Stomach (tissue), 9 donors: ENCODE data around the gene CABLES2. TPM values are rescaled to one million over a fixed set of nuclear protein-coding genes. Genes with fewer than 3 reads are reported as not detected.

Experiments
- DNase-seq, 2 donors: peaks; one replicate each; pipeline versions ENCODE4 v3.0.0 to v3.0.0-alpha.2; 2013 to 2019
- H3K27ac ChIP-seq, 5 donors: fragments of 200-600 bp in 4 of 5; sonication (generic) in 4 of 5; one replicate each; pipeline ENCODE4 v1.5.1; 2013 to 2019; ENCODE audit warnings: mild to moderate bottlenecking in 1 of 5, moderate library complexity in 1 of 5
- H3K27me3 ChIP-seq, 3 donors: fragments of 200-600 bp; sonication (generic); one replicate each; pipeline ENCODE4 v1.5.1; 2017 to 2019; ENCODE audit warnings: mixed run types in 1 of 3
- H3K36me3 ChIP-seq, 4 donors: fragments of 200-600 bp; sonication (generic); 1 replicate in 3 of 4; 2 replicates in 1 of 4; pipeline ENCODE4 v1.5.1; 2016 to 2019
- H3K4me1 ChIP-seq, 4 donors: fragments of 200-600 bp; sonication (generic); one replicate each; pipeline ENCODE4 v1.5.1; 2016 to 2019
- H3K4me3 ChIP-seq, 4 donors: fragments of 200-600 bp; sonication (generic) in 3 of 4; one replicate each; pipeline ENCODE4 v1.5.1; 2016 to 2019; ENCODE audit warnings: mild to moderate bottlenecking in 1 of 4
- H3K9me3 ChIP-seq, 4 donors: fragments of 200-600 bp; sonication (generic); one replicate each; pipeline ENCODE4 v1.5.1; 2016 to 2019
- CTCF ChIP-seq, 7 experiments: fragments of 450-650 bp in 4 of 7; fragments of 200-600 bp in 3 of 7; sonication (generic) in 3 of 7; IDR thresholded peaks; one replicate each; pipeline ENCODE4 v1.5.1; 2016 to 2019; ENCODE audit warnings: antibody characterized with exemption in 7 of 7, control low read depth in 2 of 7, mild to moderate bottlenecking in 1 of 7
- EP300 ChIP-seq: sonication (generic); formaldehyde crosslinking; IDR thresholded peaks from one replicate; pipeline ENCODE4 v1.6.1; 2017; ENCODE audit warnings: antibody characterized with exemption
- POLR2A ChIP-seq, 4 donors: fragments of 450-650 bp; IDR thresholded peaks; one replicate each; pipeline ENCODE4 v1.6.1; 2016; ENCODE audit warnings: antibody characterized with exemption in 4 of 4, control low read depth in 2 of 4, mild to moderate bottlenecking in 1 of 4, moderate library complexity in 1 of 4
- POLR2AphosphoS5 ChIP-seq, 3 donors: sonication (generic); formaldehyde crosslinking; IDR thresholded peaks; one replicate each; pipeline ENCODE4 v1.6.1; 2016; ENCODE audit warnings: antibody characterized with exemption in 3 of 3
- WGBS, 5 donors: extraction: QIAGEN DNeasy Blood & Tissue Kit in 3 of 5; methylation state at CpG; one replicate each; pipeline versions ENCODE4 v1.1.5 to v1.1.7; 2013 to 2018; 5-methylcytosine and 5-hydroxymethylcytosine counted together
- intact Hi-C: fragments of 100-400 bp; cut with DNase I; formaldehyde crosslinking; loops from one replicate; pipeline ENCODE4 v1.15.1; 2023; ENCODE audit warnings: low total_unique reads
- polyA plus RNA-seq, 3 donors: library from polyadenylated mRNA; stranded (reverse); fragments of 200-250 nt; gene quantifications; one replicate each; pipeline ENCODE4 v1.2.3, GENCODE V29; 2013
- total RNA-seq, 5 donors: library from RNA; depleted of rRNA; stranded (reverse); fragments of >200 nt; gene quantifications; one replicate each; pipeline versions ENCODE4 v1.1.0 to v1.2.3, GENCODE V29; 2014 to 2016
- donor health status: healthy with polysubstance abuse.
- donor health status: Bipolar disorder and iron deficiency.
- donor health status: healthy.

CABLES2 gene
- total and polyA plus RNA-seq, 8 donors = 0.55 to 7.8 (median 1.9) TPM

GRCh38 chr20:62381842-62382241, 25.2 kb downstream of the CABLES2 start:
- Histone ChIP-seq H3K9me3 (no peaks in the 10 kb centered on the region), H3K4me1 (peaks cover 34 to 59% (median 47%) of the 10 kb centered on the region in 4 donors), H3K4me3 (no peak overlapping the region), H3K36me3 (peaks cover 0 to 4% (median 0%) of the 10 kb centered on the region in 4 donors), H3K27me3 (no peaks in the 10 kb centered on the region), H3K27ac (peak overlapping the region in 4 of 5 donors; percentile 53 to 76 (median 64))
- intact Hi-C loops = loop anchor here (5.0 kb wide), 1 partner anchor 80 kb away; the partner anchor contains the start of gene ADRM1
- no peak for DNase-seq
- WGBS, 5 donors = 84 to 96% (median 92%) methylated on average over 6 of the region's 6 CpGs
- TF ChIP-seq CTCF (IDR thresholded peaks at IDR 0.05) = no peak
- no peak for TF ChIP-seq EP300
- no peak for TF ChIP-seq POLR2AphosphoS5 (IDR thresholded peaks at IDR 0.05)
- TF ChIP-seq POLR2A (IDR thresholded peaks at IDR 0.05) = no peak

GRCh38 chr20:62381202-62381797, 25.8 kb downstream of the CABLES2 start:
- H3K4me1 ChIP-seq = peaks cover 38 to 63% (median 52%) of the 10 kb centered on the region in 4 donors
- TF ChIP-seq POLR2AphosphoS5 (IDR thresholded peaks at IDR 0.05) (peak in 1 of 3 donors; percentile 10), CTCF (IDR thresholded peaks at IDR 0.05) (no peak)
- intact Hi-C loops = loop anchor here (5.0 kb wide), 1 partner anchor 79 kb away; the partner anchor contains the start of gene ADRM1
- no peaks in the 10 kb centered on the region for H3K27me3 ChIP-seq
- no peak overlapping the region for H3K4me3 ChIP-seq
- 39 to 69% (median 67%) methylated on average over 11 to 16 of the region's 16 CpGs for WGBS, 5 donors
- peak overlapping the region; percentile 13 to 76 (median 54) for H3K27ac ChIP-seq
- H3K36me3 ChIP-seq = peaks cover 0 to 4% (median 0%) of the 10 kb centered on the region in 4 donors
- no peaks in the 10 kb centered on the region for H3K9me3 ChIP-seq
- DNase-seq = no peak

GRCh38 chr20:62378215-62378614, 28.9 kb downstream of the CABLES2 start:
- 60 to 69% (median 68%) methylated on average over 9 to 22 of the region's 22 CpGs for WGBS, 5 donors
- peak in 1 of 2 donors; percentile 51 for DNase-seq
- intact Hi-C loops = no loop called here
- TF ChIP-seq POLR2AphosphoS5 (IDR thresholded peaks at IDR 0.05) (no peak), EP300 (no peak), CTCF (IDR thresholded peaks at IDR 0.05) (no peak), POLR2A (IDR thresholded peaks at IDR 0.05) (no peak)
- Histone ChIP-seq H3K9me3 (no peaks in the 10 kb centered on the region), H3K4me1 (peaks cover 45 to 70% (median 61%) of the 10 kb centered on the region in 4 donors), H3K36me3 (peaks cover 0 to 4% (median 0%) of the 10 kb centered on the region in 4 donors), H3K27me3 (no peaks in the 10 kb centered on the region), H3K4me3 (no peak overlapping the region), H3K27ac (peak overlapping the region in 3 of 5 donors; percentile 38 to 81 (median 78))

GRCh38 chr20:62377615-62378178, 29.4 kb downstream of the CABLES2 start:
- peaks cover 0 to 4% (median 0%) of the 10 kb centered on the region in 4 donors for H3K36me3 ChIP-seq
- 29 to 60% (median 41%) methylated on average over 8 to 15 of the region's 15 CpGs for WGBS, 5 donors
- peak overlapping the region in 3 of 5 donors; percentile 38 to 81 (median 78) for H3K27ac ChIP-seq
- peaks cover 45 to 68% (median 59%) of the 10 kb centered on the region in 4 donors for H3K4me1 ChIP-seq
- H3K9me3 ChIP-seq = no peaks in the 10 kb centered on the region
- TF ChIP-seq CTCF (IDR thresholded peaks at IDR 0.05) = no peak
- TF ChIP-seq POLR2A (IDR thresholded peaks at IDR 0.05) = no peak
- TF ChIP-seq POLR2AphosphoS5 (IDR thresholded peaks at IDR 0.05) = no peak
- no peak overlapping the region for H3K4me3 ChIP-seq
- intact Hi-C loops = no loop called here
- H3K27me3 ChIP-seq = no peaks in the 10 kb centered on the region
- DNase-seq = peak; percentile 53 to 62
